Effector memory CD4-positive, alpha-beta T cell (primary cell): Measurements from ENCODE around the gene PLLP.

ENCODE experiments used
- DNase-seq, 3 donors: peaks; one replicate each; pipeline ENCODE4 v3.0.0-alpha.2; 2020
- H3K27ac ChIP-seq: 2 replicates; pipeline ENCODE4 v1.7.0; 2013; ENCODE audit warnings: mild to moderate bottlenecking, low read length, moderate library complexity; ENCODE audit not compliant: insufficient read depth, poor library complexity, severe bottlenecking
- H3K27me3 ChIP-seq: replicated peaks from 2 replicates; pipeline ENCODE4 v1.7.0; 2013; ENCODE audit warnings: mild to moderate bottlenecking, low read length; ENCODE audit not compliant: insufficient read depth, control insufficient read depth, poor library complexity, severe bottlenecking
- H3K36me3 ChIP-seq: 2 replicates; pipeline ENCODE4 v1.7.0; 2013; ENCODE audit warnings: mild to moderate bottlenecking, low read length, moderate library complexity; ENCODE audit not compliant: control insufficient read depth, insufficient read depth
- H3K4me1 ChIP-seq: 2 replicates; pipeline ENCODE4 v1.7.0; 2013; ENCODE audit warnings: low read length, mild to moderate bottlenecking; ENCODE audit not compliant: control insufficient read depth, insufficient read depth, poor library complexity, severe bottlenecking
- H3K4me3 ChIP-seq: 2 replicates; pipeline ENCODE4 v1.7.0; 2013; ENCODE audit warnings: low read length, low read depth, mild to moderate bottlenecking; ENCODE audit not compliant: insufficient read depth, poor library complexity, severe bottlenecking
- H3K9me3 ChIP-seq: 2 replicates; pipeline ENCODE4 v1.7.0; 2013; ENCODE audit warnings: mild to moderate bottlenecking, low read length, moderate library complexity; ENCODE audit not compliant: control insufficient read depth

PLLP gene

DNA sequence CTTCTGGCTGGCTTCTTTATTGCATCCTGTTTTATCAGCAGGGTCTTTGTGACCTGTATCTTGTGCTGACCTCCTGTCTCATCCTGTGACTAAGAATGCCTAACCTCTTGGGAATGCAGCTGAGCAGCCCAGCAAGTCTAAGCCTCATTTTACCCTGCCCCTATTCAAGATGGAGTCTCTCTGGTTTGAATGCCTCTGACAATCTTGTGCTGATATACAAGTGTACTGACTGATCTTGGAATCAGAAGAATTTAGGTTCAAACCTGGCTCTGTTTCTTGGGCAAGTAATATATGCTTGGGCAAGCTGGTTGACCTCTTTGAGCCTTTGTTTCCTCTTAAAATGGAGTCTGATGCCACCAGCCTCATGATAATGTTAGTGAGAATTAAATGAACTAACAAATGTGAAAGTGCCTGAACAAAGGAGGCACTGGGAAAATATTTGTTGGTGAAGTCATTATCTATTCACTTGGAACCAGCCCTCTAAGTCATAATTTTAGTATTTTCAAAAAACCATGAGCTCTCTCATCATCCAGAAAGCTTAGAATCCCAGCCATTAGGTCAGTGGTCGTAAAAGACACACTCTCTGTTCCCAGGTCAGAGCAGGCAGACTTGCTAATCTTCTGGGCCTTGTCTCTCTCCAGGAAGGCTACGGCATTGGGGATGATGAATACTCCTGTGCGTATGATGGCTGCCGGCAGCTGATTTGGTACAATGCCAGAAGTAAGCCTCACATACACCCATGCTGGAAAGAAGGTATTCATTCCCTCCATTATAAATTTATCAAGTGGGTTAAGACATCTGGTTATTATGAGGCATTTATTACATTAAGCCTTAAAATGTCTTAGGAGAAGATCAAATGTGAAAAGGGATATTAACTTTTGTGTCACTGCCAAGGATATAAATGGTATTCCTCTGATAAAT is 57.5 kb downstream of the PLLP start:
- H3K27ac ChIP-seq = no peak overlapping the region
- no peaks in the 10 kb centered on the region for H3K27me3 ChIP-seq
- H3K36me3 ChIP-seq = peaks cover 70% of the 10 kb centered on the region
- H3K4me3 ChIP-seq = no peak overlapping the region
- H3K9me3 ChIP-seq = no peaks in the 10 kb centered on the region
- H3K4me1 ChIP-seq = no peaks in the 10 kb centered on the region
- no peak for DNase-seq

- Histone ChIP-seq H3K36me3 (peaks cover 72% of the 10 kb centered on the region), H3K27ac (no peak overlapping the region), H3K4me3 (no peak overlapping the region), H3K4me1 (no peaks in the 10 kb centered on the region), H3K27me3 (no peaks in the 10 kb centered on the region), H3K9me3 (no peaks in the 10 kb centered on the region)
- DNase-seq = no peak
These were observed 58.5 kb downstream of the PLLP start for GRCh38 chr16:57225978-57226377.

DNA sequence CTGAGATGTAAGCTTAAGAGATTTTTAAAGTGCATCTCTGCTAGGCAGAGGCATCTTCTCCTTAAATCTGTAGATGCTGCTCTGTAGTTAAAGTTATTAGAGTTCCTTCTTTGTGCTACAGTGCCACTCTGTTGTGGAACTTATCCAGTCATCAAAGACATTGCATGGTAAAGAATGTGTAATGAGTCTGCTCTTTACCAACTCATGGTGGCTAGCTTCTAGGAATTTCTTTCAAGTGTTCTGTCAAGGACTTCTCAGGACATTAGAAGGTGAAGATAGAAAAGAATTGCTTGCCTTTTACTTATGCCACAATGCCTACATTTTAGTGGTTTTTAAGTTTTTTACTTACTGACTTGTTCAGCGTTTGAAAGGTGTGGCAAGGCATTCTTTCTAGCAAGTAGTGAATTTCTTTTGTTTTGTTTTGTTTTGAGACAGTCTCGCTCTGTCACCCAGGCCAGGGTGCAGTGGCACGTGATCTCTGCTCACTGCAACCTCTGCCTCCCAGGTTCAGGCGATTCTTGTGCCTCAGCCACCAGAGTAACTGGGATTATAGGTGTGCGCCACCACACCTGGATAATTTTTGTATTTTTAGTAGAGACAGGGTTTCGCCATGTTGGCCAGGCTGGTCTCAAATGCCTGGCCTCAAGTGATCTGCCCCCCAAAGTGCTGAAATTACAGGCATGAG is 59.7 kb downstream of the PLLP start:
- H3K36me3 ChIP-seq = peaks cover 66% of the 10 kb centered on the region
- H3K4me1 ChIP-seq = no peaks in the 10 kb centered on the region
- H3K9me3 ChIP-seq = no peaks in the 10 kb centered on the region
- no peak for DNase-seq
- H3K27ac ChIP-seq = no peak overlapping the region
- no peaks in the 10 kb centered on the region for H3K27me3 ChIP-seq
- no peak overlapping the region for H3K4me3 ChIP-seq

DNA sequence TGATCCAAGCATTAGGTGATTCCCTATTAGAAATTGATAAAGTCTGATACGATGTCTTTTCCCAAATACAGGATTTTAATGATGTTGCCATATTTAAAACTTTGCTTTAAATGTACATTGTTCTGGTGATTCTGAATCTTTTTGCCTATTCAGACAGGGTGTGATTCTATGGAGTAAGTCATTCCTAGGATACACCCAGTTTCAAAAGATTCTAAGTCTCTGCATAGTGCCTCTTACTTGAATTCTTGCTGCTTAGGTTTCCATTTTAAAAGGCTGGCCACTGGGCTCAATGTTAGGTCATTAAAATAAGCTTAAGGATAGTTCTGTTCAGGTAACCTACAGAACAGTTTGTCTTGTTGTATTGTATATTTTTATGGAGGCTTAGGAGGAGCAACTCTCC is 61.4 kb downstream of the PLLP start:
- peaks cover 59% of the 10 kb centered on the region for H3K36me3 ChIP-seq
- no peak overlapping the region for H3K27ac ChIP-seq
- H3K4me3 ChIP-seq = no peak overlapping the region
- H3K9me3 ChIP-seq = no peaks in the 10 kb centered on the region
- no peak for DNase-seq
- H3K4me1 ChIP-seq = no peaks in the 10 kb centered on the region
- no peaks in the 10 kb centered on the region for H3K27me3 ChIP-seq

- Histone ChIP-seq H3K36me3 (peaks cover 74% of the 10 kb centered on the region), H3K4me3 (no peak overlapping the region)
- DNase-seq = no peak
These were observed 67.5 kb downstream of the PLLP start for GRCh38 chr16:57216968-57217367.

DNA sequence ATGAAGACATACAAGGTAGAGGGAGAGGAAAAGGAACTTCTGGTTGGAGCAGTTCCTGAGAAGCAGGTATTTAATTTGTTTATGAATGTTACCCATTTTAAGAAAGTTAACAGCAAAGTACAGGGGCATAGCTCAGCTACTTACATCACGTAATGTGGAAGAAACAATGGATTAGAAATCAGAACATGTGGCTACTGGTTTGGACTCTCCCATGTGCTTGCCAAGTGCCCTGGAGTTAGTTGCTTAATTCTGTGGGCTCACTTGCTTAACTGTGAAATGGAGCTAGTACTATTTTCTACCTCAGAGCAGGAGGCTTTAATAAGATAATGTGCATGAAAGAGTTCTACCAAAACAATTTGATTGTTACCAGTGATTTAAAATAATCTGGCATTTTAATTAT is 71.0 kb downstream of the PLLP start:
- no peak for DNase-seq
- Histone ChIP-seq H3K4me3 (no peak overlapping the region), H3K36me3 (peaks cover 65% of the 10 kb centered on the region), H3K27me3 (no peaks in the 10 kb centered on the region), H3K4me1 (no peaks in the 10 kb centered on the region), H3K9me3 (peaks cover 17% of the 10 kb centered on the region), H3K27ac (no peak overlapping the region)

More at GRCh38 chr16:57216968-57217367, 67.5 kb downstream of the PLLP start:
- Histone ChIP-seq H3K9me3 (peaks cover 17% of the 10 kb centered on the region), H3K27ac (no peak overlapping the region), H3K27me3 (no peaks in the 10 kb centered on the region), H3K4me1 (no peaks in the 10 kb centered on the region)

GRCh38 chr16:57209780-57210179 is 74.7 kb downstream of the PLLP start:
- Histone ChIP-seq H3K9me3 (no peaks in the 10 kb centered on the region), H3K4me1 (no peaks in the 10 kb centered on the region), H3K4me3 (no peak overlapping the region), H3K36me3 (peaks cover 59% of the 10 kb centered on the region), H3K27ac (no peak overlapping the region), H3K27me3 (no peaks in the 10 kb centered on the region)
- DNase-seq = no peak

DNA sequence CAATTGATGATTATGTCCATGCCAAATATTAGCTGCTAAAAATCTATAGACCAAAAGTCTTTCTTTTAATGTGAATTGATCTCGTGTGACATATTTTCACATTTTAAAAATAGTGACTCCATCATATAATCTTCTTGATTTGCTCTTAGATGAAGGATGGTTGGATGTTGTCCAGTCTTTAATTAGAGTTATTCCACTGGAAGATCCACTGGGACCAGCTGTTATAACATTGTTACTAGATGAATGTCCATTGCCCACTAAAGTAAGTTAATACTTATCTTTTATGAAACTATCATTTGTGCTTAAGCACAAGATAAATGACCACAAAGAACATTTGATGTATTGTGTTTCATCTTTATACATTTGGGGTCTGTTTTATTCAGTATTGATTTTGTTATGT is 75.5 kb downstream of the PLLP start:
- peaks cover 57% of the 10 kb centered on the region for H3K36me3 ChIP-seq
- no peak overlapping the region for H3K4me3 ChIP-seq
- DNase-seq = no peak
- H3K27ac ChIP-seq = no peak overlapping the region
- no peaks in the 10 kb centered on the region for H3K9me3 ChIP-seq
- no peaks in the 10 kb centered on the region for H3K27me3 ChIP-seq
- no peaks in the 10 kb centered on the region for H3K4me1 ChIP-seq
